GM19452 (cell line): ENCODE results near the gene SYNE2.

Experiments
- ATAC-seq: cut with Tn5 transposase; IDR thresholded peaks from one replicate; pipeline ENCODE4 v1.9.1; 2021; ENCODE audit not compliant: unreplicated experiment

SYNE2 gene

GRCh38 chr14:64238631-64239030, 385.8 kb downstream of the SYNE2 start:
- ATAC-seq = no peak

DNA sequence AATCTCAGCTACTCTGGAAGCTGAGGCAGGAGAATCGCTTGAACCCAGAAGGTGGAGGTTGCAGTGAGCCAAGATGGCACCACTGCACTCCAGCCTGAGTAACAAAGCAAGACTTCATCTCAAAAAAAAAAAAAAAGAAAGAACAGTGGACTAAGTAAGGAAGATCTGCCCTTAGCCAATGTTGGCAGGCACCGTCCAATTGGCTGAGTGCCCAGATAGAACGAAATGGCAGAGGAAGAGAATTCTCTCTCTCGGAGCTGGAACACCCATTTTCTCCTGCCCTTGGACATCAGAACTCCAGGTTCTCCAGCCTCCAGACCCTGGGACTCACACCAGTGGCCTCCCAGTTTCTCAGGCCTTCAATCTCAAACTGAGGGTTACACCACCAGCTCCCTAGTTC, 391.5 kb downstream of the SYNE2 start:
- no peak for ATAC-seq

DNA sequence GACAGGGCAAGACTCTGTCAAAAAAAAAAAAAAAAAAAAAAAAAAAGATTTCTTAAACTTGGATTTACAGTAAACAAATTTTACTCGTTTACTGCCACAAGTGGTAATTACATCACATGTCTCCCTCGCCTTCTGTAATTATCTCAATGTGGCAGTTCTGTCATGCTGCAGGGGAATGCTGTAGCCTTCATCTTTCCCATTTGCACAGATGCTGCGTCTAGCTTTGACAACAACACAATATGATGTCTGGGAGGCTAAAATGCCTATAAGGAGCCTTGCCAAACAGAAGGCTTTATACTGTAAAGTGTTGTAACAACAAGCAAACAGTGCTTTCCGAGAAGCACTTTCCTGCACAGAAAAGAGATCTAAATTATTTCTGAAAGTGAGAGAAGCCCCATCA, 392.7 kb downstream of the SYNE2 start:
- ATAC-seq = no peak

- no peak for ATAC-seq
Observed at GRCh38 chr14:64246688-64247087, 393.9 kb downstream of the SYNE2 start.

DNA sequence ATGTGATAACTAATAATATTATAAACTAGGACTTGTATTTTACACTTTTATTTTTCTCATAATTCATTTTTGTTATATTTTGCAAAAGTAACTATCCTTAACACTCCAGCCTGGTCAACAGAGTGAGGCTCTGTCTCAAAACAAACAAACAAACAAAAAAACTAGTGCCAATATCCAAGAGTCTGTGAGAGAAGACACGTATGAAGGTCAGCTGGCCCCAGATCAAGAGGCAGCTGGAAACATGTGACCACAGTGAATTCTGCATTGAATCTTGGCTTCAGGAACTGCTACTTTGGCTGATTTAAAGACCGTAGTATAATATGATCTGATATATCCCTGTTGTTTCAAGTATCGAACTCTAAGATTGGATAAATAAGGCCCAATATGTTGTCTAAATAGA, 394.4 kb downstream of the SYNE2 start:
- ATAC-seq = no peak

DNA sequence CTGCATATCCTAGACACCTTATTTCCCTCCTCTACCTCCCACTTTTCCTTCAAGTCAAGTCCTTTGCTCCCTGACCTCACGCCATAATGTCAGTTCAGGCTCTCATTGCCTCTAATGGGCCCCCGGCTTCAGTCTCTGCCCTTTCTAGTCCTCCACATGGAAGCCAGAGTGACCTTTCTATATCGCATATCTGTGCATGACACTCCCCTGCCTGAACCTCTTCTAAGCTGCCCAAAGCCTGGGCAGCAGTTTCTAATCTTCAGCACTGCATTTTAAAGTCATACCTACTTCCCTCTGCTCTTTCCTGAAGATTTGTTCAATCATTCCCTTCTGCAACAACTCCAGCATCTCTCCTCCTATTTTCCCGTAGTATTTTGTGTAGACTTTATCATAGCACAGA, 395.9 kb downstream of the SYNE2 start:
- ATAC-seq = no peak

GRCh38 chr14:64249363-64249762, 396.6 kb downstream of the SYNE2 start:
- no peak for ATAC-seq

GRCh38 chr14:64253672-64254071, 400.9 kb downstream of the SYNE2 start:
- ATAC-seq = no peak

DNA sequence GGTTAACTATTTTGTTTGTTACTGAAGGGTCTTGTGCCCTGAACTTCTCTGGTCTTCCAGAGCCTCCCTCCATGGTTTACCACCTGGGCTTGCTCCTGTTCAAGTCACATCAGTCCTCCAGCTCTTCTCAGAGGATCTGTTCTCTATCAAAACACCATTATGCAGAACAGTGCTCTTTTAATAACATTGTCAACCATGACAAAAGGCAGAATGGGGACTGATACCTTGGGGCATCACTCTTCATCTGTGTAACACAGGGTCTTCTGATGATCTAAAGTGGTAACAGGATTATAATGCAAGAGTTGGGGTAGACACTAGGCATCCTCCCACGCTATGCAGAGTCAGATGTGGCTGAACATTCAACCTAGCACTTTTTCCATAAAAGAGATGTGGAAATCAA, 403.0 kb downstream of the SYNE2 start:
- no peak for ATAC-seq

GRCh38 chr14:64260418-64260817, 407.6 kb downstream of the SYNE2 start:
- ATAC-seq = no peak

- no peak for ATAC-seq
Observed at GRCh38 chr14:64265222-64265621, 412.4 kb downstream of the SYNE2 start.

DNA sequence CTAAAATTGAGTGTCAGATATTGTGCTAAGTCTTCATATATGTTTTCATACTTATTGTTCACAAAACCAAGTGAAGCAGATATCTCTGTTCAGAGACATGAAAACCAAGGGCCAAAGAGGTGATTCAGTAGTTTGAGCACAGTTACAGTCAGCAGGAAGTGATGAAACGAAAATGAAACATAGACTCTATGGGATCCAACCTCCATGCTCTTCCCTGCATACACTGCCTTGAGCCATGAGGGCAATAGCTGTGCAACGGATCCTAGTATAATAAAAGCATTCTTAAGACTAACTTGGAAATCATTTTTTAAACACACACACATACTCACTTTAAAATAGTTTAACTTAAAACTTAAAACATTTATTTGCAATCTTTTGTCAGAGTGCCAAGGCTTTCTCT, 413.4 kb downstream of the SYNE2 start:
- ATAC-seq = peak; percentile 67

DNA sequence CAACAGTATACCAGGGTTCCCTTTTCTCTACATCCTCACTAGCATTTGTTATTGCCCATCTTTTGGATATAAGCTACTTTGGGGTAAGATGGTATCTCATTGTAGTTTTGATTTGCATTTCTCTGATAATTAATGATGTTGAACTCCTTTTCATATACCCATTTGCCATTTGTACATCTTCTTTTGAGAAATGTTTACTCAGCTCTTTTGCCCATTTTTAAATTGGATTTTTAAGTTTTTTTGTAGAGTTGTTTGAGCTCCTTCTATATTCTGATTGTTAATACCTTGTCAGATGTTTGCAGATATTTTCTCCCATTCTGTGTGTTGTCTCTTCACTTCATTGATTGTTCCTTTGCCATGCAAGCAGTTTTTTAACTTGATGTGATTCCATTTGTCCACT, 419.2 kb downstream of the SYNE2 start:
- ATAC-seq = no peak
